Transverse colon (tissue), 4 donors: Measurements from ENCODE around the gene GALNT2. TPM values are rescaled to one million over a fixed set of nuclear protein-coding genes. Genes with fewer than 3 reads are reported as not detected.

ENCODE experiments used
- DNase-seq: peaks from one replicate; pipeline ENCODE4 v3.0.0-alpha.2; 2019
- H3K27ac ChIP-seq, 4 donors: fragments of 200-600 bp; sonication (generic); 2 replicates each; pipeline ENCODE4 v1.5.1; 2016 to 2018; ENCODE audit warnings: inconsistent platforms in 4 of 4
- H3K27me3 ChIP-seq: fragments of 200-600 bp; sonication (generic); 2 replicates; pipeline ENCODE4 v1.5.1; 2017; ENCODE audit warnings: inconsistent platforms
- H3K36me3 ChIP-seq, 4 donors: fragments of 200-600 bp; sonication (generic); 2 replicates each; pipeline ENCODE4 v1.5.1; 2017 to 2019; ENCODE audit warnings: inconsistent platforms in 4 of 4
- H3K4me1 ChIP-seq, 4 donors: fragments of 200-600 bp; sonication (generic); 2 replicates each; pipeline ENCODE4 v1.5.1; 2017 to 2020; ENCODE audit warnings: inconsistent platforms in 4 of 4
- H3K4me3 ChIP-seq, 4 donors: fragments of 200-600 bp; sonication (generic); 1 replicate in 1 of 4; 2 replicates in 3 of 4; pipeline versions ENCODE4 v1.5.1 to v1.6.1; 2017 to 2019; ENCODE audit warnings: inconsistent platforms in 4 of 4
- H3K9me3 ChIP-seq, 2 donors: fragments of 200-600 bp; sonication (generic); 2 replicates each; pipeline ENCODE4 v1.5.1; 2017 to 2019; ENCODE audit warnings: inconsistent platforms in 2 of 2
- EP300 ChIP-seq: sonication (generic); formaldehyde crosslinking; IDR thresholded peaks from one replicate; pipeline ENCODE4 v1.6.1; 2017; ENCODE audit warnings: antibody characterized with exemption, low read depth
- POLR2A ChIP-seq: fragments of 450-650 bp; IDR thresholded peaks from one replicate; pipeline ENCODE4 v1.6.1; 2016; ENCODE audit warnings: antibody characterized with exemption, mild to moderate bottlenecking, moderate library complexity
- POLR2AphosphoS5 ChIP-seq, 3 donors: sonication (generic); formaldehyde crosslinking; IDR thresholded peaks; one replicate each; pipeline ENCODE4 v1.6.1; 2016; ENCODE audit warnings: antibody characterized with exemption in 3 of 3
- WGBS, 2 donors: methylation state at CpG; one replicate each; pipeline ENCODE4 v1.1.5; 2018; ENCODE audit warnings: low coverage in 1 of 2; 5-methylcytosine and 5-hydroxymethylcytosine counted together
- in situ Hi-C, 4 donors: fragments of 200-750 bp; cut with MboI; loops; one replicate each; pipeline versions ENCODE4 v1.15.0 to v1.15.1; 2017; ENCODE audit warnings: low sequenced_read_pairs in 3 of 4, low pct_ligation_motif_present in 1 of 4, low pct_unique_long_range_greater_than_20kb in 1 of 4
- intact Hi-C: fragments of 100-400 bp; cut with DNase I; formaldehyde crosslinking; loops from one replicate; pipeline ENCODE4 v1.15.1; 2023; ENCODE audit warnings: low total_unique reads
- total RNA-seq, 4 donors: library from RNA; depleted of rRNA; stranded (reverse); fragments of >200 nt; gene quantifications; one replicate each; pipeline ENCODE4 v1.1.0, GENCODE V29; 2016
- TF ChIP-seq, protein P1 (sequence below), 5 experiments: fragments of 200-600 bp in 3 of 5; fragments of 450-650 bp in 2 of 5; sonication (generic) in 3 of 5; IDR thresholded peaks; 1 replicate in 2 of 5; 2 replicates in 3 of 5; pipeline ENCODE4 v1.5.1; 2016 to 2017; ENCODE audit warnings: antibody characterized with exemption in 5 of 5, inconsistent platforms in 3 of 5, mild to moderate bottlenecking in 2 of 5, moderate library complexity in 1 of 5

Gene GALNT2
- total RNA-seq, 4 donors from 2014 or later = 16.5 to 48.8 (median 36.8) TPM

- H3K27me3 ChIP-seq = no peaks in the 10 kb centered on the region
- WGBS, 2 donors = 50 to 62% methylated on average over 3 to 4 of the region's 4 CpGs
- intact Hi-C loops = no loop called here
- no peaks in the 10 kb centered on the region for H3K36me3 ChIP-seq
- peaks cover 20 to 29% (median 23%) of the 10 kb centered on the region in 4 donors for H3K4me1 ChIP-seq
- in situ Hi-C loops = no loop called here
- H3K4me3 ChIP-seq = no peak overlapping the region
- no peaks in the 10 kb centered on the region for H3K9me3 ChIP-seq
- TF ChIP-seq POLR2A = no peak
- TF ChIP-seq, protein P1, sequence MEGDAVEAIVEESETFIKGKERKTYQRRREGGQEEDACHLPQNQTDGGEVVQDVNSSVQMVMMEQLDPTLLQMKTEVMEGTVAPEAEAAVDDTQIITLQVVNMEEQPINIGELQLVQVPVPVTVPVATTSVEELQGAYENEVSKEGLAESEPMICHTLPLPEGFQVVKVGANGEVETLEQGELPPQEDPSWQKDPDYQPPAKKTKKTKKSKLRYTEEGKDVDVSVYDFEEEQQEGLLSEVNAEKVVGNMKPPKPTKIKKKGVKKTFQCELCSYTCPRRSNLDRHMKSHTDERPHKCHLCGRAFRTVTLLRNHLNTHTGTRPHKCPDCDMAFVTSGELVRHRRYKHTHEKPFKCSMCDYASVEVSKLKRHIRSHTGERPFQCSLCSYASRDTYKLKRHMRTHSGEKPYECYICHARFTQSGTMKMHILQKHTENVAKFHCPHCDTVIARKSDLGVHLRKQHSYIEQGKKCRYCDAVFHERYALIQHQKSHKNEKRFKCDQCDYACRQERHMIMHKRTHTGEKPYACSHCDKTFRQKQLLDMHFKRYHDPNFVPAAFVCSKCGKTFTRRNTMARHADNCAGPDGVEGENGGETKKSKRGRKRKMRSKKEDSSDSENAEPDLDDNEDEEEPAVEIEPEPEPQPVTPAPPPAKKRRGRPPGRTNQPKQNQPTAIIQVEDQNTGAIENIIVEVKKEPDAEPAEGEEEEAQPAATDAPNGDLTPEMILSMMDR (IDR thresholded peaks at IDR 0.05) = no peak
- TF ChIP-seq EP300 = no peak
- no peak for TF ChIP-seq POLR2AphosphoS5 (IDR thresholded peaks at IDR 0.05)
- no peak for DNase-seq
- H3K27ac ChIP-seq = no peak overlapping the region
These were observed 70.3 kb downstream of the GALNT2 start for GRCh38 chr1:230137337-230137815.

GRCh38 chr1:230138561-230139239 lies 71.7 kb downstream of the GALNT2 start:
- Histone ChIP-seq H3K4me1 (peaks cover 19 to 32% (median 25%) of the 10 kb centered on the region in 4 donors), H3K27ac (peak overlapping the region in 1 of 4 donors; percentile 69), H3K9me3 (no peaks in the 10 kb centered on the region), H3K4me3 (no peak overlapping the region), H3K36me3 (no peaks in the 10 kb centered on the region), H3K27me3 (no peaks in the 10 kb centered on the region)
- in situ Hi-C loops = no loop called here
- intact Hi-C loops = no loop called here
- no peak for DNase-seq
- TF ChIP-seq POLR2AphosphoS5 (IDR thresholded peaks at IDR 0.05) (no peak), EP300 (no peak), POLR2A (no peak)
- TF ChIP-seq, protein P1 (IDR thresholded peaks at IDR 0.05) = no peak
- WGBS, 2 donors = 85 to 88% methylated on average over 7 of the region's 7 CpGs

GRCh38 chr1:230139315-230139714 lies 72.3 kb downstream of the GALNT2 start:
- H3K4me3 ChIP-seq = no peak overlapping the region
- H3K36me3 ChIP-seq = no peaks in the 10 kb centered on the region
- 61 to 86% methylated on average over 1 to 4 of the region's 4 CpGs for WGBS, 2 donors
- peak overlapping the region in 2 of 4 donors; percentile 67 to 69 for H3K27ac ChIP-seq
- DNase-seq = no peak
- intact Hi-C loops (no loop called here), in situ Hi-C loops (no loop called here)
- H3K4me1 ChIP-seq = peaks cover 19 to 32% (median 26%) of the 10 kb centered on the region in 4 donors
- H3K27me3 ChIP-seq = no peaks in the 10 kb centered on the region
- TF ChIP-seq EP300 = no peak
- TF ChIP-seq, protein P1 (IDR thresholded peaks at IDR 0.05) = no peak
- no peak for TF ChIP-seq POLR2A
- no peak for TF ChIP-seq POLR2AphosphoS5 (IDR thresholded peaks at IDR 0.05)
- no peaks in the 10 kb centered on the region for H3K9me3 ChIP-seq

- Histone ChIP-seq H3K36me3 (no peaks in the 10 kb centered on the region), H3K4me3 (no peak overlapping the region), H3K9me3 (no peaks in the 10 kb centered on the region), H3K27ac (peak overlapping the region in 3 of 4 donors; percentile 37 to 69 (median 67)), H3K27me3 (no peaks in the 10 kb centered on the region), H3K4me1 (peaks cover 19 to 34% (median 26%) of the 10 kb centered on the region in 4 donors)
- 60 to 67% methylated on average over 2 to 8 of the region's 8 CpGs for WGBS, 2 donors
- TF ChIP-seq EP300 (no peak), POLR2AphosphoS5 (IDR thresholded peaks at IDR 0.05) (peak in 1 of 3 donors; percentile 45), POLR2A (no peak)
- TF ChIP-seq, protein P1 (IDR thresholded peaks at IDR 0.05) = no peak
- intact Hi-C loops (no loop called here), in situ Hi-C loops (no loop called here)
- DNase-seq = no peak
These were observed 72.7 kb downstream of the GALNT2 start for GRCh38 chr1:230139741-230140140.
